Thyroid gland (tissue), 4 donors: ENCODE data around the gene ENTPD6.
"Not testable (repeated sequence)": the region's sequence is repeated elsewhere in the genome, so short reads cannot be mapped to it uniquely, and the experiment has no call there.

Source experiments
- CTCF ChIP-seq, 6 experiments: fragments of 200-600 bp in 3 of 6; fragments of 450-650 bp in 3 of 6; sonication (generic) in 3 of 6; IDR thresholded peaks; one replicate each; pipeline ENCODE4 v1.5.1; 2016 to 2019; ENCODE audit warnings: antibody characterized with exemption in 6 of 6, mild to moderate bottlenecking in 2 of 6, inconsistent platforms in 1 of 6, moderate library complexity in 1 of 6
- POLR2A ChIP-seq, 2 donors: fragments of 450-650 bp; IDR thresholded peaks; one replicate each; pipeline ENCODE4 v1.6.1; 2017; ENCODE audit warnings: antibody characterized with exemption in 2 of 2, mild to moderate bottlenecking in 2 of 2, moderate library complexity in 1 of 2

GRCh38 chr20:25240851-25241658, 45.5 kb downstream of the ENTPD6 start:
- TF ChIP-seq CTCF, POLR2A (IDR thresholded peaks at IDR 0.05): not testable (repeated sequence)
